Measurements from ENCODE around the gene AGL.

AGL gene

DNA sequence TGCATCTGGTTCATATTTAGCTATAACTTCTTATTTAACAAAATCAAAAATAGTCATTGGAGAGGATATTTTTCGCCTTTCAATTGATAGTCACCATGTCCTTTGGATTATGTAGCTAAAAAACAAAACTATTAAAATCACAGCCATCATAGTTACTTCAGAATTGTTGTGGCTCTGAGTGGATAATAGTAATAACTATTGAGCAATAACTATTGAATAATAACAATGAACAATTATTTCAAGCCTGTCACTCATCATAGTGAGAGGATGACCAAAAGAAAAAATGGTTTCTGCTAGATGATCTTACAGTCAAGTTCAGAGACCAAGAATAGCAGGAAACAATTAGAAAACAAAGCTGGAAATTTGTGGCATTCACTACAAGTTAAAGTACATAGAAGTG, 38.4 kb upstream of the AGL start:
- no peak overlapping the region for H3K27ac ChIP-seq
- H3K27me3 ChIP-seq (ENCODE audit: insufficient read depth, low read depth, severe bottlenecking): no peaks in the 10 kb centered on the region
- H3K9me3 ChIP-seq (ENCODE audit: severe bottlenecking): no peaks in the 10 kb centered on the region
- TF ChIP-seq, protein P1, sequence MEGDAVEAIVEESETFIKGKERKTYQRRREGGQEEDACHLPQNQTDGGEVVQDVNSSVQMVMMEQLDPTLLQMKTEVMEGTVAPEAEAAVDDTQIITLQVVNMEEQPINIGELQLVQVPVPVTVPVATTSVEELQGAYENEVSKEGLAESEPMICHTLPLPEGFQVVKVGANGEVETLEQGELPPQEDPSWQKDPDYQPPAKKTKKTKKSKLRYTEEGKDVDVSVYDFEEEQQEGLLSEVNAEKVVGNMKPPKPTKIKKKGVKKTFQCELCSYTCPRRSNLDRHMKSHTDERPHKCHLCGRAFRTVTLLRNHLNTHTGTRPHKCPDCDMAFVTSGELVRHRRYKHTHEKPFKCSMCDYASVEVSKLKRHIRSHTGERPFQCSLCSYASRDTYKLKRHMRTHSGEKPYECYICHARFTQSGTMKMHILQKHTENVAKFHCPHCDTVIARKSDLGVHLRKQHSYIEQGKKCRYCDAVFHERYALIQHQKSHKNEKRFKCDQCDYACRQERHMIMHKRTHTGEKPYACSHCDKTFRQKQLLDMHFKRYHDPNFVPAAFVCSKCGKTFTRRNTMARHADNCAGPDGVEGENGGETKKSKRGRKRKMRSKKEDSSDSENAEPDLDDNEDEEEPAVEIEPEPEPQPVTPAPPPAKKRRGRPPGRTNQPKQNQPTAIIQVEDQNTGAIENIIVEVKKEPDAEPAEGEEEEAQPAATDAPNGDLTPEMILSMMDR (IDR thresholded peaks at IDR 0.05; ENCODE audit: low read depth, low read length): no peak
- no peak overlapping the region for H3K4me3 ChIP-seq (ENCODE audit: low read depth, low read length)
- no peak for DNase-seq
- H3K36me3 ChIP-seq: no peaks in the 10 kb centered on the region

DNA sequence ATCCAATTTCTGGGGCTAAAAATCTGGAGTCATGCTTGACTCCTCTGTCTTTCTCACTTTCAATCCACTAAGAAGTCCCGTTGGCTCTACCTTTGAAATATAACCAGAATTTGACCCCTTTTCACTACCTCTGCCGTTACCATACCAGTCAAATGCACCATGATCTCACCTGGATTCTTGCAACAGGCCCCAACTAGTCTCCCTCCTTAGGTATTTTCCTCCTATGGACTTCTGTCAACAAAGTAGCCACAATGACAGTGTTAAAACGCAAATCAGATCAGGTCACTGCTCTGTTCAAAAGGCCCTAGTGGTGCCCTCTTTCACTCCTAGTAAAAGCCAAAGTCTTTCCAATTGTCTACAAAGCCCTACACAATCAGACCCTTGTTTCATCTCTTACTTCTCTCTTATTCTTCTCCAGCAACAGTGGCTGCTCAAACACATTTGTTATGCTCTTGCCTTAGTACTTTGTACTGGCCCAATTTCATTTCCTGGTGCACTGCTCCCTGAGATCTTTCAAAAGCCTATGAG, 35.7 kb upstream of the AGL start:
- TF ChIP-seq, protein P1 (IDR thresholded peaks at IDR 0.05; ENCODE audit: low read depth, low read length): no peak
- no peak overlapping the region for H3K27ac ChIP-seq
- no peaks in the 10 kb centered on the region for H3K36me3 ChIP-seq
- no peaks in the 10 kb centered on the region for H3K9me3 ChIP-seq (ENCODE audit: severe bottlenecking)
- DNase-seq: no peak
- no peak overlapping the region for H3K4me3 ChIP-seq (ENCODE audit: low read depth, low read length)
- H3K27me3 ChIP-seq (ENCODE audit: insufficient read depth, low read depth, severe bottlenecking): no peaks in the 10 kb centered on the region

DNA sequence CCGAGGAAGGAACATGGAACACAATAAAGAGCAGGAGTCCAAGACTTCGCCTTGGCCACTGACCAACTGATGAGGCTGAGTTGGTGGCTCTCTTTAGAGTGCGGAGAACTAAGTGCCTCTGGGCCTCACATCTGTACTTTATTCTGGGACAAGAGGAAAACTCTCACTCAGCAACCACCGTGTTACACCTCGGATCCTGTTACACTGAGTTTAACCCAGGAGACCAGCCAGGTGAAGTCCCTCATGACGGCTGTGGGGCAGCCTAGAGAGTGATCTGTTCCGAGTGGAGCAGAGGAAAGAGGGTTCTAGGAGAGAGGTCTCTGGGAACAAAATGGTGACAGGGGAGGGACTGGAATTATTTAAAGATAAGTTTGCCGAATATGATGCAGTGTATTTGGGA, 33.5 kb upstream of the AGL start:
- Histone ChIP-seq H3K27me3 (ENCODE audit: insufficient read depth, low read depth, severe bottlenecking) (no peaks in the 10 kb centered on the region), H3K4me3 (ENCODE audit: low read depth, low read length) (no peak overlapping the region), H3K27ac (no peak overlapping the region), H3K36me3 (no peaks in the 10 kb centered on the region), H3K9me3 (ENCODE audit: severe bottlenecking) (no peaks in the 10 kb centered on the region)
- DNase-seq: no peak
- TF ChIP-seq, protein P1 (IDR thresholded peaks at IDR 0.05; ENCODE audit: low read depth, low read length): no peak

DNA sequence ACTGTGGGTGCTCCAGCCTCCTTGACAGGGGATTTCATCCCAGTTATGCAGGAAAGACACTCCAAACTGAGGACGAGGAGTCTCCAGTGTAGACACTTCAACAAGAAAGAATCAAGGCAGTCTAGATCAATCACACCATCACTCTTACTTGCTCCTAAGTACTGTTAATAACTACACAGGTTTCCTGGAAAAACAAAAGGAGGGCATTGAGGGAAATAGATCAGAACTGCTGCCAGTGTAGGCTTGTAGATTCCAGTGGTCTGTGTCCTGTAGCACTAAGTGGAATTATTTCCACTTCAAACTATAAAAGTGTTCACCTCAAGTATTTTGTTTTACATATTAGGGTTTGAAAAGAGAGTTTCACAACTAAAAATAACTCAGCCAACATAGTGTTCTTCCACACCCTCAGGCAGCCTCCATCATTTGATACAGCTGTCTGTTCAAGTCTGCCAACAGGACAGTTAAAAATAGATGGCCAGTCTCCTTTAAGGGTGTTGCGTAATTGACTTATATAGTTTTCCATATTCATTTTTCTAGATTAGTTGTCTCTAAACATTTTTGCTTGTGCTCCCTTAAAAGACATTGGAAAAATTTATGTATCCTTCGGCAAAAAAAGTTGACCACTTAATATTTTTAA, 32.0 kb upstream of the AGL start:
- no peaks in the 10 kb centered on the region for H3K9me3 ChIP-seq (ENCODE audit: severe bottlenecking)
- TF ChIP-seq, protein P1 (IDR thresholded peaks at IDR 0.05; ENCODE audit: low read depth, low read length): no peak
- H3K27me3 ChIP-seq (ENCODE audit: insufficient read depth, low read depth, severe bottlenecking): no peaks in the 10 kb centered on the region
- H3K27ac ChIP-seq: no peak overlapping the region
- no peaks in the 10 kb centered on the region for H3K36me3 ChIP-seq
- DNase-seq: no peak
- H3K4me3 ChIP-seq (ENCODE audit: low read depth, low read length): no peak overlapping the region

DNA sequence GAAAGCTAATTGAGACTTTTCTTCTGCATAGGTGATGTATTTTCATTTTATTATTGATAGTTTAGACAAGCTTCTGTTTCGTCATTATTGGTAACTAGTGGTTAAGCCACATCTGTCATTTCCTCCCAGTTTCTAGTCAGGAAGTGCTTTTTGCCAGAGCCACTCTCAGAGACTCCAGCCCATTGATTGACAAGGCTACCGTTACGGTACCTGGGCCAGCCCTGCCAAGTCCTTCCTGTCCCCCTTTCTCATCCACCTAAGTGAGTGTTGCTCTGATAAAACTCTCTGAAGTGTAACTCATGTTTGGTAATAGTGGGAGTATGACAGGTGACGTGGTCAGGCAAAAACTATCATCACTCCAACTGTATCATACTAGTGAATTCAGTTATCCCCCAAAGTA, 29.6 kb upstream of the AGL start:
- Histone ChIP-seq H3K4me3 (ENCODE audit: low read depth, low read length) (no peak overlapping the region), H3K27me3 (ENCODE audit: insufficient read depth, low read depth, severe bottlenecking) (no peaks in the 10 kb centered on the region), H3K36me3 (no peaks in the 10 kb centered on the region), H3K27ac (no peak overlapping the region), H3K9me3 (ENCODE audit: severe bottlenecking) (peaks cover 3% of the 10 kb centered on the region)
- TF ChIP-seq, protein P1 (IDR thresholded peaks at IDR 0.05; ENCODE audit: low read depth, low read length): no peak
- no peak for DNase-seq

DNA sequence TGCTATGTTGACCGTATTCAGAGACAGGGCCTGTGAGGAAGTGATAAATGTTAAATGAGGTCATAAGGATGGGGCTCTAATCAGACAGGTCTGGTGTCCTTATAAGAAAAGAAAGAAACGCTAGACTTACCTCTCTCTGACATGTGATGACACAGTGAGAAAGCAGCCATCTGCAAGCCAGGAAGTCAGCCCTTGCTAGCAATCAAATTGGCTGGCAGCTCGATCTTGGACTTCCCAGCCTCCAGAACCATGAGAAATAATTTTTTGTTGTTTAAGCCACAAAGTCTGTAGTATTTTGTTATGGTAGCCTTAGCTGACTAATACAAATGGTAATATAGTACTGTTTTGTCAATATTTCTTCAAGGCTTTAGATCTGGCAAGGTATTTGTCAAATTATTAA, 25.1 kb upstream of the AGL start:
- Histone ChIP-seq H3K36me3 (no peaks in the 10 kb centered on the region), H3K27me3 (ENCODE audit: insufficient read depth, low read depth, severe bottlenecking) (no peaks in the 10 kb centered on the region), H3K4me3 (ENCODE audit: low read depth, low read length) (no peak overlapping the region), H3K9me3 (ENCODE audit: severe bottlenecking) (peaks cover 4% of the 10 kb centered on the region), H3K27ac (no peak overlapping the region)
- DNase-seq: no peak
- TF ChIP-seq, protein P1 (IDR thresholded peaks at IDR 0.05; ENCODE audit: low read depth, low read length): no peak

Measured in WERI-Rb-1 (cell line).